ENCODE measurements around the gene PEX10. TPM values are rescaled to one million over a fixed set of nuclear protein-coding genes. Genes with fewer than 3 reads are reported as not detected.

Gene PEX10
- total RNA-seq, 2 donors from 2014 or later = 18.1 to 26.5 TPM

DNA sequence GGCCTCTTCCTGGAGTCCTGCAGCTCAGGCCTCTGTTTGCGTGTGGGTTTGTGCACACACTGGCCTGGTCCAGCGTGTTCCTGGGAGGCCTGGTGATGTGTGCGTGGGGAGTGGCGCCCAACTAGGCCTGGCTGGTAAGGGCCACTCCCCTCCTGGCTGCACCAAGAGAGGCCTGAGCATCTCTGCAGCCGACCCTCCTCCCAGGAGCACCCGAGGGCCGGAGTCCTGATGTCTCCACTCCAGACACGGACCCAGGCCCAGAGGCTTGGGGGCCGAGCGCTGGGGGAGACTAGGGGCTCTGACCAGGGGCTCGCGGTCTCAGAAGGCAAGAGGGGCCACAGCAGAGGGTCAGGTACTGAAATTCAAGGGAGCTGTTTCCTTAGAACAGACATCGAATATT is 54.3 kb downstream of the PEX10 start:
- Histone ChIP-seq H3K36me3 (replicated peaks in 1 of 2; ENCODE audit: insufficient read depth in 1 of 2, low read depth in 2 of 2) (no peaks in the 10 kb centered on the region), H3K27ac (no peak overlapping the region), H3K27me3 (no peaks in the 10 kb centered on the region), H3K9me3 (no peaks in the 10 kb centered on the region), H3K4me3 (no peak overlapping the region), H3K4me1 (no peaks in the 10 kb centered on the region)
- DNase-seq (no peak), ATAC-seq (no peak)
- intact Hi-C loops (cut with DNase I) = no loop called here
- TF ChIP-seq POLR2A (IDR thresholded peaks at IDR 0.05) = no peak
- TF ChIP-seq, protein P1, sequence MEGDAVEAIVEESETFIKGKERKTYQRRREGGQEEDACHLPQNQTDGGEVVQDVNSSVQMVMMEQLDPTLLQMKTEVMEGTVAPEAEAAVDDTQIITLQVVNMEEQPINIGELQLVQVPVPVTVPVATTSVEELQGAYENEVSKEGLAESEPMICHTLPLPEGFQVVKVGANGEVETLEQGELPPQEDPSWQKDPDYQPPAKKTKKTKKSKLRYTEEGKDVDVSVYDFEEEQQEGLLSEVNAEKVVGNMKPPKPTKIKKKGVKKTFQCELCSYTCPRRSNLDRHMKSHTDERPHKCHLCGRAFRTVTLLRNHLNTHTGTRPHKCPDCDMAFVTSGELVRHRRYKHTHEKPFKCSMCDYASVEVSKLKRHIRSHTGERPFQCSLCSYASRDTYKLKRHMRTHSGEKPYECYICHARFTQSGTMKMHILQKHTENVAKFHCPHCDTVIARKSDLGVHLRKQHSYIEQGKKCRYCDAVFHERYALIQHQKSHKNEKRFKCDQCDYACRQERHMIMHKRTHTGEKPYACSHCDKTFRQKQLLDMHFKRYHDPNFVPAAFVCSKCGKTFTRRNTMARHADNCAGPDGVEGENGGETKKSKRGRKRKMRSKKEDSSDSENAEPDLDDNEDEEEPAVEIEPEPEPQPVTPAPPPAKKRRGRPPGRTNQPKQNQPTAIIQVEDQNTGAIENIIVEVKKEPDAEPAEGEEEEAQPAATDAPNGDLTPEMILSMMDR (IDR thresholded peaks at IDR 0.05) = no peak
- WGBS, 2 donors = 81 to 85% methylated on average over 5 to 12 of the region's 13 CpGs

DNA sequence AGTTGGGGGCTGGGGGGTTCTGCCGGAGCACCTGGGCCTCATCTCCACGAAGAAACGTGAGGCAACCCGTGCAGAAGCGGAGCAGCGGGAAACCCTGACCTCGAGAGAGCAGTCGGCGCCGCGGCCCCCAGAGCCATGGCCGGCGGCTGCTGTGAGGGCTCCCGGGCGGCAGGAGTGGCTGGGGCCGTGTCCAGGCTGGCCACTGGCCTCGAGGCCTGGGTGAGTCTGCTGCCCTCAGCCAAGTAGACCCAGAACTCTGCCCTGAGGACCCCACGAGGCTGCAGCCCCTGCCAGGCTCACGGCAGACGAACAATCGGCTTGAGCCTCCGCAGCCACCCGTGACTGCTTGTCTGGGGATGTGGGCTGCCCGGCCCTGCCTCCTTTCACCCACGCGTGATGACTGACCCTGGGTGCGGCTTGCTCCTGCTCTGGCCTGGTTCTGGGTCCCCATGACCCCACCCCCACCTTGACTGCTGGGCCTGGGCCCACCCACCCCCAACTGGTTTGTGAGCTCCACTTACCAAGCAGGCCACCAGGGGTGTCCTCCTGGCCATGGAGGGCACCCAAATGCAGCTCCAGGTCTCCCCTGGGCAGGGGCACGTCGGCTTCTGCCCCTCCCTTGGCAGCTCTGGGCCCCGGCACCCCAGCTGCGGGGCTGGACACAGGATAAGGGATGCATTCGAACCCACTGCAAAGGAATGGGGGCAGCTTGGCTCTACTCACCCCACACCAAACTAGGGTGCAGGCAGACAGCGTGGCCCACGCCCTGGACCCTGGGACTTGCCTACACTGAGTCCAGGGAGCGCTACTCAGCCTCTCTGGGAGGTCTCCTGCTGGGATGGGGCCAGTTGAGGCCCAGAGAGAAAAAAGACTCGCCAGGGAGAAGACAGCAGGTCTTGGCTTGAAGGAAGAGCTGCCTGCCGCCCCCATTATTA is 55.2 kb downstream of the PEX10 start:
- Histone ChIP-seq H3K27me3 (no peaks in the 10 kb centered on the region), H3K4me1 (no peaks in the 10 kb centered on the region), H3K27ac (no peak overlapping the region), H3K4me3 (no peak overlapping the region), H3K36me3 (replicated peaks in 1 of 2; ENCODE audit: insufficient read depth in 1 of 2, low read depth in 2 of 2) (no peaks in the 10 kb centered on the region), H3K9me3 (no peaks in the 10 kb centered on the region)
- no peak for ATAC-seq
- intact Hi-C loops (cut with DNase I) = no loop called here
- TF ChIP-seq POLR2A (IDR thresholded peaks at IDR 0.05) = no peak
- TF ChIP-seq, protein P1 (IDR thresholded peaks at IDR 0.05) = no peak
- DNase-seq = no peak
- 85 to 86% methylated on average over 18 to 35 of the region's 37 CpGs for WGBS, 2 donors

DNA sequence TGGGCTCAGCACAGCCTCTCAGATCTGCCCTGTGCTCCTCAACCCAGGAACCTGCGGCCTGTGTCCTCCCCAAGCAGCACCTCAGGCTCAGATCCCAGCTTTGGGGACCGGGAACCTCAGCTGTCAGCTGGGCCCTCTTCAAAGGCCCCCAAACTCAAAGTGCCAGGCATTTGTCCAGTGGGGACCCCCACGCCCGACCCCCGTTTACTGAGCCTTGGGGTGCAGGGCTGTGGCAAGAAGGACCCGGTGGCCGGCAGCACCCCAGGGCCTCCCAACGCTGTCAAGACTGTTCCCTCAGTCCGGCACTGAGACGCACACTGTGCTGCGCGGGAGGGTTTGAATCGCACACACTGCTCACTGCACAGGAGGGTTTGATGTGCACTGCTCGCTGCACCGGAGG is 56.0 kb downstream of the PEX10 start:
- TF ChIP-seq POLR2A (IDR thresholded peaks at IDR 0.05) = no peak
- TF ChIP-seq, protein P1 (IDR thresholded peaks at IDR 0.05) = no peak
- Histone ChIP-seq H3K9me3 (no peaks in the 10 kb centered on the region), H3K27ac (no peak overlapping the region), H3K27me3 (no peaks in the 10 kb centered on the region), H3K36me3 (replicated peaks in 1 of 2; ENCODE audit: insufficient read depth in 1 of 2, low read depth in 2 of 2) (no peaks in the 10 kb centered on the region), H3K4me3 (no peak overlapping the region), H3K4me1 (no peaks in the 10 kb centered on the region)
- no peak for ATAC-seq
- 72 to 73% methylated on average over 8 to 15 of the region's 15 CpGs for WGBS, 2 donors
- intact Hi-C loops (cut with DNase I) = no loop called here
- no peak for DNase-seq

DNA sequence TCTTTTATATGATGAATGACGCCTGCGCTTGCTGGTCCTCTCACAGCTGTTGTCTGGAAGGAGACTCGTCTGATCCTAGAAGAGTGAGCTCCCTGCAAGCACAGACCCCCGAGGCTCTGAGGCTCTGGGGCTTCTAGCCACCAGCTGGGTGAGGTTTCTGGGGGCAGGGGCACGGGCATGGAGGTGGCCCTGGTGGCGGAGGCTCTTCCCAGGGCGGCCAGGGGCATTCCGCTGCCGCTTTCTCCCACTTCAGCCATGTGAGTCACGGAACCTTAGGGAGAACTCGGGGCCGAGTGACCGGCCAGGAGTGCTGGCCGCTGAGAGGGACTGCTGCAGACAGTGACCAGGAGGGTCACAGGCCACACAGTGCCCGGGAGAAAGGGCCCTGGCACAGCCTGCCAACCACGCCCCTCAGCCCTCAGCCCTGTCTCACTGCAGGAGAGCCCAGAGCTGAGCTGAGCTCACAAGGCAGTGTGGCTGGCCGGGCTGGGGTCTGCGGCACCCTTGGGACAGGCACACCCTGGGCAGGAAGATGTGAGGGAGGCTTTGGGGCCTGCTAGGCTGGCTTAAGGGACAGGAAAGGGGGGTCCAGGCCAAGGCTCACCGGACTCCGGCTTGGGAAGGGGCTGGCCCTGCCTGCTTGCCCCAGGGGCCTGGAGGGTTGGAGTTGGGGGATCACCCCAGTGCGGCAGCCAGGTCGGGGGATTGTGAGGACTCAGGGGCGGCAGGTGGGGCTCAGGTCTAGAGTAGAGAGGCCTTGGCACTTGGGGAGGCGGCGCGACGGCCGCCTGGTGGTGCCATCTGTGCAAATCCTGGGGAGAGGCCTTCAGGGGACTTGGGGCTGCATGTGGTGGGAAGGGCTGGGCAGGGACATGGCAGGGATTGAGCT is 56.7 kb downstream of the PEX10 start:
- Histone ChIP-seq H3K36me3 (replicated peaks in 1 of 2; ENCODE audit: insufficient read depth in 1 of 2, low read depth in 2 of 2) (no peaks in the 10 kb centered on the region), H3K27ac (no peak overlapping the region), H3K4me3 (no peak overlapping the region), H3K27me3 (no peaks in the 10 kb centered on the region), H3K4me1 (no peaks in the 10 kb centered on the region), H3K9me3 (no peaks in the 10 kb centered on the region)
- WGBS, 2 donors = 77 to 83% methylated on average over 10 to 21 of the region's 28 CpGs
- no peak for TF ChIP-seq POLR2A (IDR thresholded peaks at IDR 0.05)
- TF ChIP-seq, protein P1 (IDR thresholded peaks at IDR 0.05) = no peak
- DNase-seq (no peak), ATAC-seq (no peak)
- intact Hi-C loops (cut with DNase I) = no loop called here
